CD4-positive, alpha-beta T cell treated with Interleukin-4 for 1 hour (primary cell): ENCODE results near the gene LYPD8.

Source experiments
- DNase-seq, 2 donors: peaks; one replicate each; pipeline ENCODE4 v3.0.0-alpha.2; 2020 to 2022

Gene LYPD8

GRCh38 chr1:248756636-248757035, 1.1 kb upstream of the LYPD8 start:
- no peak for DNase-seq

GRCh38 chr1:248756151-248756550, 592 bp upstream of the LYPD8 start:
- DNase-seq = no peak

- DNase-seq = no peak
Observed at GRCh38 chr1:248753708-248754280, 1.8 kb downstream of the LYPD8 start.

GRCh38 chr1:248753029-248753594, 2.4 kb downstream of the LYPD8 start:
- DNase-seq = no peak

- no peak for DNase-seq
Observed at GRCh38 chr1:248752161-248753028, 3.2 kb downstream of the LYPD8 start.

- DNase-seq = no peak
Observed at GRCh38 chr1:248751635-248752034, 3.9 kb downstream of the LYPD8 start.

GRCh38 chr1:248751142-248751541, 4.4 kb downstream of the LYPD8 start:
- no peak for DNase-seq

- DNase-seq = no peak
Observed at GRCh38 chr1:248750496-248750895, 5.1 kb downstream of the LYPD8 start.

GRCh38 chr1:248748211-248748610, 7.3 kb downstream of the LYPD8 start:
- DNase-seq = no peak

- no peak for DNase-seq
Observed at GRCh38 chr1:248740876-248741275, 14.7 kb downstream of the LYPD8 start.

- no peak for DNase-seq
Observed at GRCh38 chr1:248739572-248740205, 15.9 kb downstream of the LYPD8 start.

- no peak for DNase-seq
Observed at GRCh38 chr1:248737457-248737856, 18.1 kb downstream of the LYPD8 start.

- DNase-seq = no peak
Observed at GRCh38 chr1:248736977-248737376, 18.6 kb downstream of the LYPD8 start.

GRCh38 chr1:248733566-248733965, 22.0 kb downstream of the LYPD8 start:
- no peak for DNase-seq

- no peak for DNase-seq
Observed at GRCh38 chr1:248730507-248731335, 24.8 kb downstream of the LYPD8 start.

GRCh38 chr1:248714248-248714647, 41.3 kb downstream of the LYPD8 start:
- DNase-seq = no peak

GRCh38 chr1:248710305-248710900, 45.2 kb downstream of the LYPD8 start:
- DNase-seq = no peak

- no peak for DNase-seq
Observed at GRCh38 chr1:248704606-248705005, 51.0 kb downstream of the LYPD8 start.

GRCh38 chr1:248703674-248704073, 51.9 kb downstream of the LYPD8 start:
- DNase-seq = no peak

GRCh38 chr1:248702714-248703113, 52.8 kb downstream of the LYPD8 start, which contains the start of gene OR14I1:
TSS of gene OR14I1 (minus strand) at chr1:248702766.
- DNase-seq = no peak

- no peak for DNase-seq
Observed at GRCh38 chr1:248699099-248699498, 56.5 kb downstream of the LYPD8 start.

- no peak for DNase-seq
Observed at GRCh38 chr1:248697907-248698306, 57.7 kb downstream of the LYPD8 start.
